IPS DF 4.7 (cell line): Measurements from ENCODE around the gene C16orf89.

Source experiments
- DNase-seq: peaks from one replicate; pipeline ENCODE4 v3.0.0-alpha.2; 2013; ENCODE audit warnings: low spot score; ENCODE audit errors: extremely low read depth

C16orf89 gene

DNA sequence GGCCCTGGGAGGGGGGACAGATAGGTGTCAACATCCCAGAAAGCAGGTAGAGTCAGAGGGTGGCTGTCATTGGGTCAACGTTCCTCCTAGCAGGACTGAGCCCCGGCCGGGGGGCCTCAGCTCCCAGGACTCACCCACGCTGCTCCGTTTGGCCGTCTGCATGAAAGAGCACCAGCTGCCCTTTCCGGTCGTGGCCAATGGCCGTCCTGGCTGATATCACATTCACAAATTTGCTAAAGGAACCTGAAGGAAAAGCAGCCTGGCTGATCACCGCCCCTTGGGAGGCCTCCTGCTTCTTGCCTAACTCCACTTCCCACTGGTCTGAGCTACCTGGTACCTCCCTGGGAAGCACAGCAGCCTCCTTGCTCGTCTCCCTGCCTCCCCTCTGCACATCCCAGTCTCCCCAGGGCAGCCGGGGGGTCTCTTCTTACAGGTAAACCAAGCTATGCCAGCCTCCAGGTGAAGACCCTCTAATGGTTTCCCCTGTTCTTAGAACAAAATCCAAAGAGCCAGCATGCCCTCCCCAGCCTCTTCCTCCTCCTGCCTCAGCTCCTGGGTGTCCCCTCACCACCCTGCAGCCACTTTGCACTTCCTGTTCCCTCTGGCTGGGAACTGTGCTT is 35.4 kb downstream of the C16orf89 start:
- no peak for DNase-seq

GRCh38 chr16:5028950-5029475 is 36.7 kb downstream of the C16orf89 start:
- no peak for DNase-seq

DNA sequence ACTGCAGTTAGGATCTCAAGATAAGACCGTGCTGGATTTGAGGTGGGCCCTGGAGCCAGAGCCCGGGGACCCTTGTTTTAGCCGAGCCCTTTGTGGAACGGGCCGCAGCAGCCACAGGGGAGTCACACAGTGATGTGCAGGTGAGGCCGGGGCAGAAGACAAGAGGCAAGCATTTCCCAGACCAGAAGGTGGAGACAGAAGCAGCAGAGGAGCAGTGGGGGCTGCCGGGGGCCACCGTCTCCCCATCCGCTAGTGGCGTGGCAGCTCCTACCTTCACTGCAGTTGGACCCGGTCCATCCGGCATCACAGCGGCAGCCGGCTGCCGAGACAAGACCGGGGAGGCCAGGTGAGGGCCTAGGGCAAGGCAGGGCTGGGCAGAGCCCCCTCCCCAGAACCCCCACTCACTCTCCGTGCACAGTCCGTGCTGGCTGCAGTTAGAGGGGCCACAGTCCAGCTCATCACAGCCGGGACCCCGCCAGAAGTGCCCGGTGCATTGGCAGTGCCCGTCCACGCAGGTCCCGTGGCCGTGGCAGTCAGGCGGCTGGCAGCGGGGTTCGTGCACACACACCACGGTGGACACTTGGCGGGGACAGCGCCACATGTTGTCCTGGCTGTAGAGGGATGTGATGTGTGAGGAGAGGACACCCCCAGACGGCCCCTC is 38.1 kb downstream of the C16orf89 start:
- DNase-seq, result no peak

GRCh38 chr16:5027086-5027485 is 38.7 kb downstream of the C16orf89 start:
- DNase-seq, result no peak

DNA sequence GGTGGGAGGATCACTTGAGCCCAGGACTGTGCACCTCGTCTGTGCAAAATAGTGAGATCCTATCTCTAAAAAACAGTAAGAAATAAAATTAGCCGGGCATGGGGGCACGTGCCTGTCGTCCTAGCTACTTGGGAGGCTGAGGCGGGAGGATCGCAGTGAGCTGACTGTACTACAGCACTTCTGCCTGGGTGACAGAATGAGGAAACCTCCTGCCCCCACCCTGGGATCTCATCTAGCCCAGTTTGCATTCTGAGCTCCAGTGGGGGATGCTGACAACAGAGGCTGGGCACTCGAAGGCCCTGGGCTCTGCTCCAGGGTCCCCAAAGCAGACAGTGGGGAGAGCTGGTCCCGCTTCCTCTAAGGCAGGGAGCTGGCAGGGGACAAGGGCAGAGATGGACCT is 39.1 kb downstream of the C16orf89 start:
- DNase-seq, result no peak

- DNase-seq, result no peak
Measured at GRCh38 chr16:5025171-5025632, 40.6 kb downstream of the C16orf89 start.

- no peak for DNase-seq
Measured at GRCh38 chr16:5024632-5025031, 41.1 kb downstream of the C16orf89 start.

DNA sequence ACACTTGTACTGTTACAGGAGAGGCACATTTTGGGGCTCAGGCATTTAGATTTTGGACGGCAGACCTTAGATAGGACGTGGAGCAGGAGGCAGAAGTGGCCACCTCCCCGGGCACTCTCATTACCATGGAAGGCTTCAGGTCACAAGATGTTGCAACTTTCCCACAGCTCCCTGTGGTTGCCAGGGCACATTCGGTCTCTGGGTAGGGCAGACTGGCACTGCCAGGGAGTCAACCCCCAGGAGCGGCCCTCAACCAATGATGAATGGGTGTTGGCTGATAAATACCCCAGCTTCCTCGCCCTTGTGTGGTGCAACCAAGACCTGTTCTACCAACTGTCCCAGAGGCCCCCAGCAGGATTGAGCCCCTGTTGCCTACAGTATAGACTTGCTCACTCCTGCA is 43.2 kb downstream of the C16orf89 start:
- DNase-seq, result no peak

DNA sequence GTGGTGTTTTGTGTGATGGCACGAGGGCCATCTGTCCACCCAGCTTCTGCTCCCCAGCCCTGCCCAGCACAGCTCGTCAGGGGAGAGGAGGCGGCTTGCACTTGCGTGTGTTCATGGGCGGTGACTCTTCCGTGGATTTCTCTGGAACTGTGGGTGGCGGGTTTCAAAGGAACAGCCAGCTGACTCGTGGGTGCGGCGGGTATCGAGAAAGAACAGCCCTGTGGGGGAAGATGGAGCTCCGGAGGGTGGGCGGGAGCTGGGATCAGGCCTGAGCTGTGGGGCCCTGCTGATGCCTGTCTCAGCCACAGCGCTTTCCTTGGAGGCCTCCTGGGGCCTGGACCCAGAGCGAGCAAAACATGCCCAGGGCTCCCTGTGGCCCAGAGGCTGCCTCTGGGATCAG is 45.2 kb downstream of the C16orf89 start:
- no peak for DNase-seq

GRCh38 chr16:5019775-5020174 is 46.0 kb downstream of the C16orf89 start:
- no peak for DNase-seq

DNA sequence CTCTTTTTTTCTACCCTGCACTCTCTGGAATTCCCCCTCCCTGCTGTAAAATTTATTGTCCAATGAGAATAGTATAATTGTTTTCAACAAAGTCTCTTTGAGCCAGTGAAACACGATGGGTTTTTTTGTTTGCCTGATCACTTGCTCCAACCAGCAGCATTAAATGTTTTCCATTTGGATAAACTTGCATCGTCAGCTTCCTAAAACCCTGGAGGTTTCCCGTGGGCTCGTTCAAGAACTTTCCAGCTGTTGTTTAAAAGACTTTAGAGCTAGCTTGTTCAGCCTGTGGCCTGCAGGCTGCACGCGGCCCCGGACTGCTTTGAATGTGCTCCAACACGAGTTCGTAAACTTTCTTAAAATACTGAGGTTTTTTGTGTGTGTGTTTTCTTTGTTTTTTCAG is 47.0 kb downstream of the C16orf89 start:
- DNase-seq, result no peak

DNA sequence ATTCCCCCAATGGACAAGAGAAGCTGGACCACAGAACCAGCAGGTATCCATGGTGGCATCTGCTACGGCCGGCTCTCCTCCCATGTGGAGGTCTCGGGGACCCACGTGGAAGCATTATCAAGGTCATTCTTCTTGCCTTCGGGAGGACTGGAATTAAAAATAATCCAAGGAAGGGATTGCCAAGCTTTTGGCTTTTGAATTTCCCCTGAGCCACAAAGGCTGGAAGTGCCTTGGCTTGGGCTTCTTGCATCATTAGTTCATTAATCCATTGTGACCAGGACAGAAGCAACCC is 48.1 kb downstream of the C16orf89 start:
- DNase-seq, result no peak

GRCh38 chr16:5016967-5017677 is 48.6 kb downstream of the C16orf89 start:
- no peak for DNase-seq

DNA sequence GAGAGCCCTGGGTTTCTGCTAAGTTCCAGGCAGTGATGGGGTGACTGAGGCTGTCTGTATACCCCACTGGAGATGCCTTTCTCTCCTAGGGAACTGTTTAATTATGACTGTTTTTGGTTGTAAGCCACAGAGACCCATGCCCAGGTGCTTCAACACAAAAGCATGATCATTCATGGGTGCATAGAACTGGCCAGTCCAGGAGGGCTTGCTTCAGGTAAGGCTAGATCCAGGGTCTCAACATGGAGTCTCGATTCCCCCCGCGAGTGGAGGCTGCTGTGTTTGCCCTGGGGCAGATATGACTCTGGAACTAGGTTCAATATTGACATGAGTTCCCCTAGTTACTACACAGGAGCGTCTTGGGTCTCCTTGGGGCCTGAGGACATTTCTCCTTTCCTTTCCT is 49.9 kb downstream of the C16orf89 start:
- DNase-seq, result no peak

DNA sequence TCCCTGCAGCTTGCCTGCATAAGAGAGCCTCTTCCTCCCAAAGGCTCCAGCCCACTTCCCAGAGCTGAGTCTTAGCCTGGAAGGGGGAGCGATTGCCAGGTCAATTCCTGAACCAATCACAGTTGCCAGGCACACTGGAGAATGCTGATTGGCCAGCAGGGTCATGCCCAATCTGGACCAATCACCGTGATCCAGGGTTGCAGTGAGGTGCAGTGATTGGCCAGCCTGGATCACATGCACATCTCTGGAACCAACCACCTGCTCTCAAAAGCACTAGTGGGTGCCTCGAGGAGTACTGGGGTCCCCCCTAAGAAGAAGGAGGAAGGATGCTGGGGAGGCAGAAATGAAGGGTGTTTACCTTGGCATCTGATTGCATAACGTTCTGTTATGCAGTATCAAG is 50.4 kb downstream of the C16orf89 start:
- no peak for DNase-seq

GRCh38 chr16:5012887-5013286 is 52.9 kb downstream of the C16orf89 start:
- DNase-seq, result no peak

DNA sequence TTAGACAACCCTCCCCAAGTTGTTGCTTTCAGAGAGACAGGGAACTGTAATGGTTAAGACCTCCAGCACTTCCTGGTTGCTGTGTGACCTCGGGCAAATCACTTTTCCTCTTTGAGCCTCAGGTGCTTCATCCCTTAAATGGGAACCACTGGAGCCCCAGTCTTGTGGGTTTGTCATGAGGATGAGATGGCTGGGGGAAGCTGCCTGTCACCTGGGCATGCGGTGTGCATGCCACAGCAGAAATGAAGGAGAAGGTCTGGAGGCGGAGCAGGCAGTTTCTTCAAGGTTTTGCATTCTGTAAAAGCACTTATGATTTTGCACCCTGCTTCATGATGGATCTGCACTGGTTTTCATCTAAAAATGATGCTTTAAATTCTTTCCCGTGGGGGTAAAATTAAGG is 54.1 kb downstream of the C16orf89 start:
- no peak for DNase-seq

DNA sequence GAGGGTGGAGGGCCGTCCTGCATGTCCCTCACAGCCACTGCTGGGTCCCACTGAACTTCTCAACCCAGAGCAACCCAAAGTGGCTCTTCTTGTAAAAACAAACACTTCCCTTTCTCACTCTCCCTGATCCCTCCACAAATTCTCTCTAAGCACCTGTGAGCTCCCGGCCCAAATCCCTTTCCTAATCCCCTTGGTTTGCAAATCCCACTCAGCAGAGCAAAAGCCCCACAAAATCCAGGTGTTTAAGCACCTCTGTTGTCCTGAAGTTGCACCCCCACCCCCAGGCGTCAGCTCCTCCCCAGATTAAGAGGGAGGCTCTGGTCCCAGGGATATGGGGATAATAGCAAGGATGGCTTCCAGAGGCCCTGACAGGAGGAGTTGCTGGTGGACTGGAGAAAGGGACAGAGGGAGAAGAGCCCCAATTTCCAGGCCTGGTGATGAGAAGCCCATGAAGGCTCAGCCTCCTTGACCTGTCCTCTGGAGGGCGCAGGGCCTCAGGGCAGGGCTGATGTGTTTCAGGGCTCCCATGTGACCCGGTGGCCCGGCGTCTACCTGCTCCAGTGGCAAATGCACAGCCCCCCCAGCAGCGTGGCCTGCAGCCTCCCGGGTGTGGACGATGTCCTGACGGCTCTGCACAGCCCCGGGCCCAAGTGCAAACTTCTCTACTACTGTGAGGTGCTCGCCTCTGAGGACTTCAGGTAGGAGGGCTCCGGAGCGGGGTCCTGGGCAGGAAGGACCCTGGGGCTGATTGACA is 55.0 kb downstream of the C16orf89 start:
- DNase-seq, result no peak

DNA sequence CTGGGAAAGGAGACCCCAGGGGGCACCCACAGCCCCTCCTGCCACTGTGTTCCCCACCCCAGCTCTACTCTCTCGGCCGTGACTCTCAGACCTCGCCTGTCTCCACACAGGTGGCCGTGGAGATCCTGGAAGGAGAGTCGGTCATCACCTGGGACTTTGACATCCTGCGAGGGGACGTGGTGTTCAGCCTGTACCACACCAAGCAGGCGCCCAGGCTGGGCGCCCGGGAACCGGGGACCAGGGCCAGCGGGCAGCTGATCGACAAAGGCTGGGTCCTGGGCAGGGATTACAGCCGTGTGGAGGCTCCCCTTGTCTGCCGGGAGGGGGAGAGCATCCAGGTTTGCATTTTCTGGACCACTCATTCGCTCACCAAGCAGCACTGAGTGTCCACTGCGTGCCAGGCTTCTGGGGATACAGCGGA is 57.4 kb downstream of the C16orf89 start:
- no peak for DNase-seq

DNA sequence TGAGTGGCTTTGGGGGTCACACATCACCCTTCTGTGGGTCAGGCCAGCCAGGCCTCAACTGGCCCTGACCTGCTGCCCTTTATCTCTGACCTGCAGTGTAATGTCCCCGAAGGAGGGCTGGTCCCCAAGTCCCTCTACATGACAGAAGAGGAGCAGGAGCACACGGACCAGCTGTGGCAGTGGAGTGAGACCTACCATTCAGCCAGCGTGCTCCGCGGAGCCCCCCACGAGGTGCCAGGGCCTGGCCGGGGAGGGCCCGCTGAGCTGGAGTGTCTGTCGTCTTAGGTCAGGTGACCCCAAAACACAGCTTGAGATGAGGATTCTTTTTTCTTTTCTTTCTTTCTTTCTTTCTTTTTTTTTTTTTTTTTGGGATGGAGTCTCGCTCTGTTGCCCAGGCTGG is 58.5 kb downstream of the C16orf89 start:
- no peak for DNase-seq

GRCh38 chr16:5006348-5007193 is 59.2 kb downstream of the C16orf89 start:
- DNase-seq, result no peak
